Glutamatergic neuron (in vitro differentiated cells): ENCODE data around the gene AHSP. TPM values are rescaled to one million over a fixed set of nuclear protein-coding genes. Genes with fewer than 3 reads are reported as not detected.

Experiments
- DNase-seq: peaks from one replicate; pipeline ENCODE4 v3.0.0; 2022
- H3K27ac Mint-ChIP-seq: one replicate; pipeline ENCODE4 v1.8.0; 2020; ENCODE audit warnings: mild to moderate bottlenecking, mixed read lengths, inconsistent platforms; ENCODE audit not compliant: unreplicated experiment
- H3K27me3 Mint-ChIP-seq: one replicate; pipeline ENCODE4 v1.8.0; 2020; ENCODE audit warnings: mild to moderate bottlenecking, moderate library complexity, mixed read lengths, inconsistent platforms; ENCODE audit not compliant: unreplicated experiment
- H3K36me3 Mint-ChIP-seq: one replicate; pipeline ENCODE4 v1.8.0; 2020; ENCODE audit warnings: mild to moderate bottlenecking, mixed read lengths, inconsistent platforms; ENCODE audit not compliant: unreplicated experiment
- H3K4me1 Mint-ChIP-seq: one replicate; pipeline ENCODE4 v1.8.0; 2020; ENCODE audit warnings: mild to moderate bottlenecking, low read depth, mixed read lengths, inconsistent platforms; ENCODE audit not compliant: unreplicated experiment
- H3K4me3 Mint-ChIP-seq: one replicate; pipeline ENCODE4 v1.8.0; 2020; ENCODE audit warnings: mild to moderate bottlenecking, mixed read lengths, inconsistent platforms; ENCODE audit not compliant: unreplicated experiment
- H3K9me3 Mint-ChIP-seq: one replicate; pipeline ENCODE4 v1.8.0; 2020; ENCODE audit warnings: mild to moderate bottlenecking, moderate library complexity, mixed read lengths, inconsistent platforms; ENCODE audit not compliant: unreplicated experiment
- total RNA-seq: library from RNA; stranded (reverse); fragmentation: NEBNext Ultra II Directional; extraction: Animal tissue kit (Norgen Biotek cat#: 25700); gene quantifications from one replicate; pipeline ENCODE4 v1.2.1, GENCODE V29; 2021; ENCODE audit not compliant: unreplicated experiment
- TF ChIP-seq, protein P1 (sequence below): fragments of 200-600 bp; sonication (generic); IDR thresholded peaks from one replicate; pipeline ENCODE4 v1.5.0; 2021; ENCODE audit not compliant: partially characterized antibody, unreplicated experiment

AHSP gene
- total RNA-seq, 1 donor from 2014 or later = not detected

DNA sequence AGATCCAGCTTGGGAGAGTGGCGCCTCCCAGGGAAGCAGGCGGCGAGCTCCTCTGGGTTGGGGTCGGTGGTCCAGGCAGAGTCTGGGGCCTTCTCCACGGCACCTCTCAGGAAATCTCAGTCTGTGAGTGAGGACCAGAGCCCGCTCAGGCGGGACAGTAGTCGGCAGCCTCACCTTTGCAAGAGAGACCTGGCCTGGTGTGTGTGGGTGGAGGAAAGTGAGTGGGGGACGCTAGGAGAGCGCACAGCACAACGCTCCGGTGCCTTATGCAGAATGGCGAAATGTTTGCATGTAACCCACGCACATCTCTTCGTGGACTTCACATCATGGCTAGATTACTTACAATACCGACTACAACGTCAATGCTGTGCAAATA is 2.2 kb downstream of the AHSP start:
- H3K9me3 Mint-ChIP-seq = peaks cover 4% of the 10 kb centered on the region
- no peaks in the 10 kb centered on the region for H3K36me3 Mint-ChIP-seq
- H3K27ac Mint-ChIP-seq = no peak overlapping the region
- no peak for DNase-seq
- no peaks in the 10 kb centered on the region for H3K4me1 Mint-ChIP-seq
- peak overlapping the region; percentile 18 for H3K4me3 Mint-ChIP-seq
- TF ChIP-seq, protein P1, sequence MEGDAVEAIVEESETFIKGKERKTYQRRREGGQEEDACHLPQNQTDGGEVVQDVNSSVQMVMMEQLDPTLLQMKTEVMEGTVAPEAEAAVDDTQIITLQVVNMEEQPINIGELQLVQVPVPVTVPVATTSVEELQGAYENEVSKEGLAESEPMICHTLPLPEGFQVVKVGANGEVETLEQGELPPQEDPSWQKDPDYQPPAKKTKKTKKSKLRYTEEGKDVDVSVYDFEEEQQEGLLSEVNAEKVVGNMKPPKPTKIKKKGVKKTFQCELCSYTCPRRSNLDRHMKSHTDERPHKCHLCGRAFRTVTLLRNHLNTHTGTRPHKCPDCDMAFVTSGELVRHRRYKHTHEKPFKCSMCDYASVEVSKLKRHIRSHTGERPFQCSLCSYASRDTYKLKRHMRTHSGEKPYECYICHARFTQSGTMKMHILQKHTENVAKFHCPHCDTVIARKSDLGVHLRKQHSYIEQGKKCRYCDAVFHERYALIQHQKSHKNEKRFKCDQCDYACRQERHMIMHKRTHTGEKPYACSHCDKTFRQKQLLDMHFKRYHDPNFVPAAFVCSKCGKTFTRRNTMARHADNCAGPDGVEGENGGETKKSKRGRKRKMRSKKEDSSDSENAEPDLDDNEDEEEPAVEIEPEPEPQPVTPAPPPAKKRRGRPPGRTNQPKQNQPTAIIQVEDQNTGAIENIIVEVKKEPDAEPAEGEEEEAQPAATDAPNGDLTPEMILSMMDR = no peak
- H3K27me3 Mint-ChIP-seq = peaks cover 19% of the 10 kb centered on the region

DNA sequence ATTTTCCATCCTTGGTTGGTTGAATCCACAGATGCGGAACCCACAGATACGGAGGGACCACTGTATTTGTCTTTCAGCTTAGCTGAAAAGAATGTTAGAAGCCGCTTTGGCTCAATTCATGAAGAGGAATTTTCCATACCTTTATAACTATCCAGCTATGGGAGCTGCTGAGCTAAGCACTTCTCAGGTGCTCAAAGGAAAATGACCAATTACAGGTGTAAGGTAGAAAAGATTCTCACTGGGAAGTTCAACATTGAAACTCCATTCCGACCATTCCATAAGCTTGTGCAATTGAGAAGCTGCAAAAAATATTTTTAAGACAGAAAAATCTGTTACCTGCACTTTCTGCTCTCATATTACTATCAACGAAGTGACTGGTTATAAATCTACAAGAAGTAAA is 2.7 kb downstream of the AHSP start:
- Mint-ChIP-seq H3K27me3 (peaks cover 19% of the 10 kb centered on the region), H3K9me3 (peaks cover 4% of the 10 kb centered on the region), H3K36me3 (no peaks in the 10 kb centered on the region), H3K4me1 (no peaks in the 10 kb centered on the region), H3K27ac (no peak overlapping the region), H3K4me3 (no peak overlapping the region)
- TF ChIP-seq, protein P1 = no peak
- no peak for DNase-seq

GRCh38 chr16:31531096-31531495 is 3.4 kb downstream of the AHSP start:
- H3K4me1 Mint-ChIP-seq = no peaks in the 10 kb centered on the region
- H3K27ac Mint-ChIP-seq = no peak overlapping the region
- TF ChIP-seq, protein P1 = no peak
- peaks cover 19% of the 10 kb centered on the region for H3K27me3 Mint-ChIP-seq
- DNase-seq = no peak
- no peaks in the 10 kb centered on the region for H3K36me3 Mint-ChIP-seq
- H3K4me3 Mint-ChIP-seq = no peak overlapping the region
- peaks cover 4% of the 10 kb centered on the region for H3K9me3 Mint-ChIP-seq

- H3K9me3 Mint-ChIP-seq = peaks cover 5% of the 10 kb centered on the region
- no peak for DNase-seq
- no peak overlapping the region for H3K4me3 Mint-ChIP-seq
- TF ChIP-seq, protein P1 = no peak
- peaks cover 19% of the 10 kb centered on the region for H3K27me3 Mint-ChIP-seq
- no peak overlapping the region for H3K27ac Mint-ChIP-seq
- no peaks in the 10 kb centered on the region for H3K4me1 Mint-ChIP-seq
- H3K36me3 Mint-ChIP-seq = no peaks in the 10 kb centered on the region
Observed at GRCh38 chr16:31532120-31532519, 4.4 kb downstream of the AHSP start.

DNA sequence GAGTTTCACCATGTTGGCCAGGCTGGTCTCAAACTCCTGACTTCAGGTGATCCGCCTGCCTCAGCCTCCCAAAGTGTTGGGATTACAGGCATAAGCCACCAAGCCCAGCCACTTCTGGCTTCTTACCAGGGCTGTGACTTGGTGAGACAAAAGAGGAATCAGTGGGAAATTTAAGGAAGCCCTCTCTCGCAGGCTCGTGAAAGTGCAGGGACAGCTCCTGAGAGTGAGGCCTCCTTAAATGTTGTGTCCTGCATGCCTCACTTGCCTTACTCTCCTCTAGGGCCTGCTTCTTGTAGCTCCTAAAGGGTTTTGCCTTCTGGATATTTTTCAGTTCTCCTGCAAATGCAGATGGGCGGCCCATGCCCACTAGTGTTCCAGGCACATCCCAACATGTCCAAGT is 5.2 kb downstream of the AHSP start:
- no peak for DNase-seq
- Mint-ChIP-seq H3K27ac (no peak overlapping the region), H3K9me3 (peaks cover 5% of the 10 kb centered on the region), H3K36me3 (no peaks in the 10 kb centered on the region), H3K4me3 (no peak overlapping the region), H3K4me1 (no peaks in the 10 kb centered on the region), H3K27me3 (peaks cover 19% of the 10 kb centered on the region)
- TF ChIP-seq, protein P1 = no peak
